ENCODE data around the gene ATRNL1.
"Not testable (repeated sequence)": the region's sequence is repeated elsewhere in the genome, so short reads cannot be mapped to it uniquely, and the experiment has no call there.

The ATRNL1 gene

GRCh38 chr10:115300080-115300479 is 206.9 kb downstream of the ATRNL1 start:
- no peak overlapping the region for H3K4me3 ChIP-seq (ENCODE audit: low read length in 2 of 2)
- no peak overlapping the region for H2AFZ ChIP-seq (ENCODE audit: low read length)
- no peaks in the 10 kb centered on the region for H3K27me3 ChIP-seq (ENCODE audit: control insufficient read depth in 3 of 3, insufficient read depth in 3 of 3, low read depth in 1 of 3, low read length in 3 of 3)
- H3K9me3 ChIP-seq (replicated peaks in 1 of 2; ENCODE audit: control insufficient read depth in 2 of 2, insufficient read depth in 1 of 2, low read depth in 1 of 2, low read length in 2 of 2), result no peaks in the 10 kb centered on the region
- H3K4me1 ChIP-seq (ENCODE audit: control insufficient read depth in 2 of 2, insufficient read depth in 1 of 2, low read depth in 1 of 2, low read length in 2 of 2), result no peaks in the 10 kb centered on the region
- no peak overlapping the region for H2BK15ac ChIP-seq (ENCODE audit: low read length)
- H3K9ac ChIP-seq (ENCODE audit: low read depth, low read length, poor library complexity), result no peak overlapping the region
- H3K4me2 ChIP-seq (ENCODE audit: insufficient read depth, low read length, poor library complexity, severe bottlenecking), result no peak overlapping the region
- H3K18ac ChIP-seq (ENCODE audit: low read length), result no peak overlapping the region
- DNase-seq (ENCODE audit: low spot score), result no peak
- H3K79me1 ChIP-seq (ENCODE audit: low read depth, low read length), result no peaks in the 10 kb centered on the region
- H2BK5ac ChIP-seq (ENCODE audit: low read length), result no peak overlapping the region
- H2AK5ac ChIP-seq (ENCODE audit: low read depth, low read length), result no peak overlapping the region
- H3K23ac ChIP-seq (ENCODE audit: low read depth, low read length, poor library complexity), result no peak overlapping the region
- no peak overlapping the region for H4K91ac ChIP-seq (ENCODE audit: low read depth, low read length, poor library complexity)
- no peaks in the 10 kb centered on the region for H3K36me3 ChIP-seq (replicated peaks in 1 of 2; ENCODE audit: control insufficient read depth in 2 of 2, insufficient read depth in 2 of 2, low read length in 2 of 2)
- H3K14ac ChIP-seq (ENCODE audit: low read length), result no peak overlapping the region
- no peak overlapping the region for H3K4ac ChIP-seq (ENCODE audit: low read length)
- H3K27ac ChIP-seq (replicated peaks; ENCODE audit: low read length), result no peak overlapping the region
- no peak overlapping the region for H2BK12ac ChIP-seq (ENCODE audit: low read length)
- no CpG with 5 or more reads among the region's 1 CpG for WGBS, 2 donors (ENCODE audit: extremely low coverage in 2 of 2, insufficient read length in 2 of 2, insufficient replicate concordance in 1 of 2)
- no peak overlapping the region for H4K8ac ChIP-seq (ENCODE audit: low read depth, low read length)
- no peak overlapping the region for H2BK120ac ChIP-seq (ENCODE audit: low read depth, low read length)

- H3K4ac ChIP-seq (ENCODE audit: low read length); H3K18ac ChIP-seq (ENCODE audit: low read length); H2AK5ac ChIP-seq (ENCODE audit: low read depth, low read length); H3K23ac ChIP-seq (ENCODE audit: low read depth, low read length, poor library complexity); H3K4me1 ChIP-seq (ENCODE audit: control insufficient read depth in 2 of 2, insufficient read depth in 1 of 2, low read depth in 1 of 2, low read length in 2 of 2); H2BK15ac ChIP-seq (ENCODE audit: low read length); H2BK5ac ChIP-seq (ENCODE audit: low read length); H3K36me3 ChIP-seq (replicated peaks in 1 of 2; ENCODE audit: control insufficient read depth in 2 of 2, insufficient read depth in 2 of 2, low read length in 2 of 2); H3K9ac ChIP-seq (ENCODE audit: low read depth, low read length, poor library complexity); H3K27me3 ChIP-seq (ENCODE audit: control insufficient read depth in 3 of 3, insufficient read depth in 3 of 3, low read depth in 1 of 3, low read length in 3 of 3); H2BK120ac ChIP-seq (ENCODE audit: low read depth, low read length); H3K14ac ChIP-seq (ENCODE audit: low read length); H3K79me1 ChIP-seq (ENCODE audit: low read depth, low read length); H3K4me3 ChIP-seq (ENCODE audit: low read length in 2 of 2); H2AFZ ChIP-seq (ENCODE audit: low read length); H3K9me3 ChIP-seq (replicated peaks in 1 of 2; ENCODE audit: control insufficient read depth in 2 of 2, insufficient read depth in 1 of 2, low read depth in 1 of 2, low read length in 2 of 2); H4K91ac ChIP-seq (ENCODE audit: low read depth, low read length, poor library complexity); H3K4me2 ChIP-seq (ENCODE audit: insufficient read depth, low read length, poor library complexity, severe bottlenecking); H2BK12ac ChIP-seq (ENCODE audit: low read length); DNase-seq (ENCODE audit: low spot score); H4K8ac ChIP-seq (ENCODE audit: low read depth, low read length); H3K27ac ChIP-seq (replicated peaks; ENCODE audit: low read length): not testable (repeated sequence)
- WGBS, 2 donors (ENCODE audit: extremely low coverage in 2 of 2, insufficient read length in 2 of 2, insufficient replicate concordance in 1 of 2), result no CpG with 5 or more reads among the region's 1 CpG
Measured at GRCh38 chr10:115319669-115320068, 226.5 kb downstream of the ATRNL1 start.

- Histone ChIP-seq H3K79me1 (ENCODE audit: low read depth, low read length) (no peaks in the 10 kb centered on the region), H3K4me1 (ENCODE audit: control insufficient read depth in 2 of 2, insufficient read depth in 1 of 2, low read depth in 1 of 2, low read length in 2 of 2) (no peaks in the 10 kb centered on the region), H2BK12ac (ENCODE audit: low read length) (no peak overlapping the region), H3K14ac (ENCODE audit: low read length) (no peak overlapping the region), H3K4ac (ENCODE audit: low read length) (no peak overlapping the region), H3K4me3 (ENCODE audit: low read length in 2 of 2) (no peak overlapping the region), H2BK120ac (ENCODE audit: low read depth, low read length) (no peak overlapping the region), H4K8ac (ENCODE audit: low read depth, low read length) (no peak overlapping the region), H3K18ac (ENCODE audit: low read length) (no peak overlapping the region), H2BK15ac (ENCODE audit: low read length) (no peak overlapping the region), H3K27ac (replicated peaks; ENCODE audit: low read length) (no peak overlapping the region), H4K91ac (ENCODE audit: low read depth, low read length, poor library complexity) (no peak overlapping the region), H3K36me3 (replicated peaks in 1 of 2; ENCODE audit: control insufficient read depth in 2 of 2, insufficient read depth in 2 of 2, low read length in 2 of 2) (no peaks in the 10 kb centered on the region), H2AFZ (ENCODE audit: low read length) (no peak overlapping the region), H3K4me2 (ENCODE audit: insufficient read depth, low read length, poor library complexity, severe bottlenecking) (no peak overlapping the region), H3K9me3 (replicated peaks in 1 of 2; ENCODE audit: control insufficient read depth in 2 of 2, insufficient read depth in 1 of 2, low read depth in 1 of 2, low read length in 2 of 2) (no peaks in the 10 kb centered on the region), H3K9ac (ENCODE audit: low read depth, low read length, poor library complexity) (no peak overlapping the region), H2BK5ac (ENCODE audit: low read length) (no peak overlapping the region), H3K23ac (ENCODE audit: low read depth, low read length, poor library complexity) (no peak overlapping the region), H3K27me3 (ENCODE audit: control insufficient read depth in 3 of 3, insufficient read depth in 3 of 3, low read depth in 1 of 3, low read length in 3 of 3) (no peaks in the 10 kb centered on the region), H2AK5ac (ENCODE audit: low read depth, low read length) (no peak overlapping the region)
- no peak for DNase-seq (ENCODE audit: low spot score)
- WGBS, 2 donors (ENCODE audit: extremely low coverage in 2 of 2, insufficient read length in 2 of 2, insufficient replicate concordance in 1 of 2), result no CpG with 5 or more reads among the region's 2 CpGs
Measured at GRCh38 chr10:115321360-115321759, 228.2 kb downstream of the ATRNL1 start.

GRCh38 chr10:115328331-115328730 is 235.2 kb downstream of the ATRNL1 start:
- H3K27me3 ChIP-seq (ENCODE audit: control insufficient read depth in 3 of 3, insufficient read depth in 3 of 3, low read depth in 1 of 3, low read length in 3 of 3), result no peaks in the 10 kb centered on the region
- no peak overlapping the region for H3K4ac ChIP-seq (ENCODE audit: low read length)
- no peaks in the 10 kb centered on the region for H3K9me3 ChIP-seq (replicated peaks in 1 of 2; ENCODE audit: control insufficient read depth in 2 of 2, insufficient read depth in 1 of 2, low read depth in 1 of 2, low read length in 2 of 2)
- H3K23ac ChIP-seq (ENCODE audit: low read depth, low read length, poor library complexity), result no peak overlapping the region
- no peak overlapping the region for H4K8ac ChIP-seq (ENCODE audit: low read depth, low read length)
- H2AFZ ChIP-seq (ENCODE audit: low read length), result no peak overlapping the region
- H2AK5ac ChIP-seq (ENCODE audit: low read depth, low read length), result no peak overlapping the region
- H3K4me2 ChIP-seq (ENCODE audit: insufficient read depth, low read length, poor library complexity, severe bottlenecking), result no peak overlapping the region
- H3K14ac ChIP-seq (ENCODE audit: low read length), result no peak overlapping the region
- no peaks in the 10 kb centered on the region for H3K79me1 ChIP-seq (ENCODE audit: low read depth, low read length)
- H3K9ac ChIP-seq (ENCODE audit: low read depth, low read length, poor library complexity), result no peak overlapping the region
- WGBS, 2 donors (ENCODE audit: extremely low coverage in 2 of 2, insufficient read length in 2 of 2, insufficient replicate concordance in 1 of 2), result no CpG with 5 or more reads among the region's 2 CpGs
- no peak for DNase-seq (ENCODE audit: low spot score)
- no peak overlapping the region for H3K4me3 ChIP-seq (ENCODE audit: low read length in 2 of 2)
- no peak overlapping the region for H2BK5ac ChIP-seq (ENCODE audit: low read length)
- no peak overlapping the region for H3K27ac ChIP-seq (replicated peaks; ENCODE audit: low read length)
- H3K4me1 ChIP-seq (ENCODE audit: control insufficient read depth in 2 of 2, insufficient read depth in 1 of 2, low read depth in 1 of 2, low read length in 2 of 2), result no peaks in the 10 kb centered on the region
- H2BK15ac ChIP-seq (ENCODE audit: low read length), result no peak overlapping the region
- H2BK12ac ChIP-seq (ENCODE audit: low read length), result no peak overlapping the region
- H2BK120ac ChIP-seq (ENCODE audit: low read depth, low read length), result no peak overlapping the region
- no peak overlapping the region for H3K18ac ChIP-seq (ENCODE audit: low read length)
- no peak overlapping the region for H4K91ac ChIP-seq (ENCODE audit: low read depth, low read length, poor library complexity)
- no peaks in the 10 kb centered on the region for H3K36me3 ChIP-seq (replicated peaks in 1 of 2; ENCODE audit: control insufficient read depth in 2 of 2, insufficient read depth in 2 of 2, low read length in 2 of 2)

All from neuronal stem cell (in vitro differentiated cells).